T-cell (primary cell): ENCODE measurements around the gene TMEM59. TPM values are rescaled to one million over a fixed set of nuclear protein-coding genes. Genes with fewer than 3 reads are reported as not detected.

ENCODE experiments used
- ATAC-seq, 4 experiments: fragments of 200-7000 bp in 3 of 4; fragments of 150-1000 bp in 1 of 4; cut with Tn5 transposase; replicated peaks in 1 of 4; 1 replicate in 3 of 4; 2 replicates in 1 of 4; pipeline ENCODE4 v1.10.0; 2021; ENCODE audit warnings: moderate library complexity in 3 of 4, mild to moderate bottlenecking in 2 of 4, moderate number of reproducible peaks in 1 of 4
- CTCF ChIA-PET, 2 donors: fragments of 300-600 bp; sonication (Branson Sonifier 250); formaldehyde crosslinking; loops; one replicate each; lab custom pipeline; 2022; ENCODE audit warnings: antibody characterized with exemption in 2 of 2; lab: Charles Lee
- POLR2A ChIA-PET, 2 donors: fragments of 300-600 bp; sonication (Branson Sonifier 250); formaldehyde crosslinking; loops; one replicate each; lab custom pipeline; 2022; ENCODE audit warnings: antibody characterized with exemption in 2 of 2; lab: Charles Lee
- DNase-seq, 35 experiments: peaks; one replicate each; pipeline versions ENCODE4 v3.0.0 to v3.0.0-alpha.2; 2013 to 2023
- H3K27ac ChIP-seq: one replicate; pipeline ENCODE4 v1.5.1; 2013; ENCODE audit warnings: low read length
- H3K27me3 ChIP-seq, 2 experiments: replicated peaks in 1 of 2; 1 replicate in 1 of 2; 2 replicates in 1 of 2; pipeline versions ENCODE4 v1.6.1 to v1.7.0; 2013; ENCODE audit warnings: low read length in 1 of 2, mixed read lengths in 1 of 2; ENCODE audit not compliant: control insufficient read depth in 2 of 2, insufficient read depth in 2 of 2; ENCODE audit errors: extremely low read depth in 1 of 2
- H3K36me3 ChIP-seq, 2 donors: 1 replicate in 1 of 2; 2 replicates in 1 of 2; pipeline versions ENCODE4 v1.6.1 to v1.7.0; 2013; ENCODE audit warnings: low read length in 1 of 2; ENCODE audit not compliant: control insufficient read depth in 2 of 2, insufficient read depth in 1 of 2; ENCODE audit errors: extremely low read depth in 1 of 2
- H3K4me1 ChIP-seq, 2 experiments: 1 replicate in 1 of 2; 2 replicates in 1 of 2; pipeline versions ENCODE4 v1.6.1 to v1.7.0; 2013; ENCODE audit warnings: low read length in 2 of 2, mixed read lengths in 1 of 2; ENCODE audit not compliant: insufficient read depth in 2 of 2, control insufficient read depth in 1 of 2; ENCODE audit errors: extremely low read depth in 1 of 2
- H3K4me3 ChIP-seq, 2 donors: 1 replicate in 1 of 2; 2 replicates in 1 of 2; pipeline versions ENCODE4 v1.5.1 to v1.7.0; 2013; ENCODE audit warnings: mild to moderate bottlenecking in 2 of 2, low read length in 1 of 2, moderate library complexity in 1 of 2; ENCODE audit not compliant: control insufficient read depth in 1 of 2; ENCODE audit errors: extremely low read depth in 1 of 2
- H3K9me3 ChIP-seq: 2 replicates; pipeline ENCODE4 v1.7.0; 2013
- H3K27ac Mint-ChIP-seq, 2 donors: one replicate each; pipeline ENCODE4 v1.8.0; 2020 to 2021; ENCODE audit warnings: mild to moderate bottlenecking in 2 of 2, mixed read lengths in 2 of 2
- H3K27me3 Mint-ChIP-seq, 2 donors: one replicate each; pipeline ENCODE4 v1.8.0; 2021 to 2022; ENCODE audit warnings: mixed read lengths in 2 of 2
- H3K36me3 Mint-ChIP-seq: one replicate; pipeline ENCODE4 v1.8.0; 2021; ENCODE audit warnings: mixed read lengths
- H3K4me1 Mint-ChIP-seq, 3 donors: one replicate each; pipeline ENCODE4 v1.8.0; 2020 to 2022; ENCODE audit warnings: mixed read lengths in 3 of 3, mild to moderate bottlenecking in 1 of 3
- H3K4me3 Mint-ChIP-seq, 3 donors: one replicate each; pipeline ENCODE4 v1.8.0; 2020 to 2022; ENCODE audit warnings: mild to moderate bottlenecking in 3 of 3, mixed read lengths in 3 of 3, moderate library complexity in 3 of 3
- H3K9me3 Mint-ChIP-seq, 3 donors: one replicate each; pipeline ENCODE4 v1.8.0; 2020 to 2022; ENCODE audit warnings: mixed read lengths in 3 of 3
- WGBS: methylation state at CpG from one replicate; pipeline ENCODE4 v1.1.5; 2013; ENCODE audit warnings: missing lambda C conversion rate; ENCODE audit not compliant: insufficient coverage; 5-methylcytosine and 5-hydroxymethylcytosine counted together
- total RNA-seq, 35 experiments: library from RNA in 6 of 35; stranded (reverse) in 6 of 35; fragments of 120-200 nt in 1 of 35; gene quantifications; one replicate each; pipeline versions ENCODE4 v1.2.1 to v1.2.4 and lab custom pipeline; 2013 to 2026

The TMEM59 gene
- total RNA-seq, 5 donors from 2014 or later (not counting 1 experiment from before 2014, with no cell fraction given): 138 to 193 (median 174) TPM

- 60% methylated on average over 5 of the region's 6 CpGs for WGBS
- Mint-ChIP-seq H3K9me3 (no peaks in the 10 kb centered on the region), H3K27ac (no peak within 1 kb of the TSS), H3K4me3 (no peak within 1 kb of the TSS), H3K27me3 (peaks cover 0 to 10% of the 10 kb centered on the region in 2 donors), H3K4me1 (no peaks in the 10 kb centered on the region), H3K36me3 (no peaks in the 10 kb centered on the region)
- no peak for ATAC-seq
- H3K36me3 ChIP-seq: no peaks in the 10 kb centered on the region
- H3K27ac ChIP-seq: no peak within 1 kb of the TSS
- peaks cover 0 to 22% of the 10 kb centered on the region in 2 experiments for H3K27me3 ChIP-seq
- ChIA-PET POLR2A (no interaction called here), CTCF (no interaction called here)
- no peaks in the 10 kb centered on the region for H3K9me3 ChIP-seq
- H3K4me3 ChIP-seq: no peak within 1 kb of the TSS
- no peaks in the 10 kb centered on the region for H3K4me1 ChIP-seq
- DNase-seq: no peak
Measured at GRCh38 chr1:54017979-54018378, 35.0 kb downstream of the TMEM59 start, which contains the start of gene LDLRAD1. TSS of gene LDLRAD1 (minus strand) at chr1:54018186. CDS start at chr1:54018112, 74 bp downstream.

- H3K9me3 Mint-ChIP-seq: no peaks in the 10 kb centered on the region
- Histone ChIP-seq H3K36me3 (no peaks in the 10 kb centered on the region), H3K27ac (no peak overlapping the region), H3K4me3 (no peak overlapping the region), H3K4me1 (no peaks in the 10 kb centered on the region), H3K27me3 (peaks cover 0 to 29% of the 10 kb centered on the region in 2 experiments), H3K9me3 (no peaks in the 10 kb centered on the region)
- no peaks in the 10 kb centered on the region for H3K4me1 Mint-ChIP-seq
- no peak for ATAC-seq
- H3K4me3 Mint-ChIP-seq: no peak overlapping the region
- peaks cover 0 to 12% of the 10 kb centered on the region in 2 donors for H3K27me3 Mint-ChIP-seq
- CTCF ChIA-PET: no interaction called here
- H3K36me3 Mint-ChIP-seq: no peaks in the 10 kb centered on the region
- POLR2A ChIA-PET: no interaction called here
- WGBS: 78% methylated on average over 3 of the region's 8 CpGs
- H3K27ac Mint-ChIP-seq: no peak overlapping the region
- DNase-seq: no peak
Measured at GRCh38 chr1:54016343-54017282, 36.4 kb downstream of the TMEM59 start.

GRCh38 chr1:54014009-54014629, 38.9 kb downstream of the TMEM59 start:
- Mint-ChIP-seq H3K36me3 (no peaks in the 10 kb centered on the region), H3K9me3 (no peaks in the 10 kb centered on the region), H3K27me3 (peaks cover 0 to 18% of the 10 kb centered on the region in 2 donors), H3K4me1 (no peaks in the 10 kb centered on the region), H3K27ac (no peak overlapping the region), H3K4me3 (no peak overlapping the region)
- WGBS: 64% methylated on average over 11 of the region's 17 CpGs
- Histone ChIP-seq H3K4me1 (no peaks in the 10 kb centered on the region), H3K27ac (no peak overlapping the region), H3K4me3 (no peak overlapping the region), H3K36me3 (no peaks in the 10 kb centered on the region), H3K9me3 (no peaks in the 10 kb centered on the region), H3K27me3 (peaks cover 0 to 37% of the 10 kb centered on the region in 2 experiments)
- POLR2A ChIA-PET: no interaction called here
- CTCF ChIA-PET: interaction anchor here in 1 of 2 donors (0.6 kb wide), 1 partner anchor 30 kb away, joined by 4 read pairs; no protein-coding TSS in a partner anchor
- no peak for ATAC-seq
- DNase-seq: no peak

GRCh38 chr1:54013393-54014008, 39.5 kb downstream of the TMEM59 start:
- Histone ChIP-seq H3K27me3 (peaks cover 0 to 38% of the 10 kb centered on the region in 2 experiments), H3K27ac (no peak overlapping the region), H3K9me3 (no peaks in the 10 kb centered on the region), H3K4me1 (no peaks in the 10 kb centered on the region), H3K36me3 (no peaks in the 10 kb centered on the region), H3K4me3 (no peak overlapping the region)
- ATAC-seq (no peak), DNase-seq (no peak)
- Mint-ChIP-seq H3K4me1 (no peaks in the 10 kb centered on the region), H3K27me3 (peaks cover 0 to 18% of the 10 kb centered on the region in 2 donors), H3K27ac (no peak overlapping the region), H3K9me3 (no peaks in the 10 kb centered on the region), H3K36me3 (no peaks in the 10 kb centered on the region), H3K4me3 (no peak overlapping the region)
- WGBS: 87% methylated on average over 4 of the region's 8 CpGs
- POLR2A ChIA-PET: no interaction called here
- CTCF ChIA-PET: interaction anchor here in 1 of 2 donors (0.6 kb wide), 1 partner anchor 19 kb away, joined by 3 read pairs; no protein-coding TSS in a partner anchor

- Histone ChIP-seq H3K27ac (no peak overlapping the region), H3K36me3 (no peaks in the 10 kb centered on the region), H3K9me3 (no peaks in the 10 kb centered on the region), H3K27me3 (peaks cover 0 to 40% of the 10 kb centered on the region in 2 experiments), H3K4me1 (no peaks in the 10 kb centered on the region), H3K4me3 (no peak overlapping the region)
- CTCF ChIA-PET: interaction anchor here in 1 of 2 donors (0.6 kb wide), 1 partner anchor 20 kb away, joined by 3 read pairs; no protein-coding TSS in a partner anchor
- H3K27me3 Mint-ChIP-seq: peaks cover 0 to 18% of the 10 kb centered on the region in 2 donors
- ATAC-seq (no peak), DNase-seq (no peak)
- H3K4me3 Mint-ChIP-seq: no peak overlapping the region
- H3K36me3 Mint-ChIP-seq: no peaks in the 10 kb centered on the region
- H3K4me1 Mint-ChIP-seq: no peaks in the 10 kb centered on the region
- H3K27ac Mint-ChIP-seq: no peak overlapping the region
- WGBS: 89% methylated on average over 5 of the region's 8 CpGs
- POLR2A ChIA-PET: no interaction called here
- H3K9me3 Mint-ChIP-seq: no peaks in the 10 kb centered on the region
Measured at GRCh38 chr1:54012863-54013262, 40.1 kb downstream of the TMEM59 start.

GRCh38 chr1:54012008-54012325, 41.0 kb downstream of the TMEM59 start:
- H3K9me3 Mint-ChIP-seq: no peaks in the 10 kb centered on the region
- CTCF ChIA-PET: no interaction called here

More at GRCh38 chr1:54012008-54012325, 41.0 kb downstream of the TMEM59 start:
- DNase-seq: no peak
- Histone ChIP-seq H3K4me3 (no peak overlapping the region), H3K9me3 (no peaks in the 10 kb centered on the region), H3K4me1 (no peaks in the 10 kb centered on the region), H3K36me3 (no peaks in the 10 kb centered on the region), H3K27me3 (peaks cover 0 to 32% of the 10 kb centered on the region in 2 experiments), H3K27ac (no peak overlapping the region)
- no peaks in the 10 kb centered on the region for H3K36me3 Mint-ChIP-seq
- peaks cover 0 to 15% of the 10 kb centered on the region in 2 donors for H3K27me3 Mint-ChIP-seq
- no peak for ATAC-seq
- H3K4me3 Mint-ChIP-seq: no peak overlapping the region
- H3K27ac Mint-ChIP-seq: no peak overlapping the region
- H3K4me1 Mint-ChIP-seq: no peaks in the 10 kb centered on the region
- POLR2A ChIA-PET: no interaction called here
- 87% methylated on average over 8 of the region's 9 CpGs for WGBS
